NT2/D1 (cell line): Measurements from ENCODE around the gene MACROH2A2.

ENCODE experiments used
- SUZ12 ChIP-seq: IDR thresholded peaks from 2 replicates; pipeline ENCODE4 v1.6.1; 2011; ENCODE audit not compliant: insufficient read length, insufficient read depth; ENCODE audit errors: extremely low read depth
- YY1 ChIP-seq: IDR thresholded peaks from 2 replicates; pipeline ENCODE4 v1.6.1; 2011; ENCODE audit not compliant: insufficient read length, insufficient read depth

- TF ChIP-seq YY1 (no peak), SUZ12 (no peak)
Observed at GRCh38 chr10:70114902-70115301, 62.3 kb downstream of the MACROH2A2 start.
